ENCODE results near the gene TUBB.

DNA sequence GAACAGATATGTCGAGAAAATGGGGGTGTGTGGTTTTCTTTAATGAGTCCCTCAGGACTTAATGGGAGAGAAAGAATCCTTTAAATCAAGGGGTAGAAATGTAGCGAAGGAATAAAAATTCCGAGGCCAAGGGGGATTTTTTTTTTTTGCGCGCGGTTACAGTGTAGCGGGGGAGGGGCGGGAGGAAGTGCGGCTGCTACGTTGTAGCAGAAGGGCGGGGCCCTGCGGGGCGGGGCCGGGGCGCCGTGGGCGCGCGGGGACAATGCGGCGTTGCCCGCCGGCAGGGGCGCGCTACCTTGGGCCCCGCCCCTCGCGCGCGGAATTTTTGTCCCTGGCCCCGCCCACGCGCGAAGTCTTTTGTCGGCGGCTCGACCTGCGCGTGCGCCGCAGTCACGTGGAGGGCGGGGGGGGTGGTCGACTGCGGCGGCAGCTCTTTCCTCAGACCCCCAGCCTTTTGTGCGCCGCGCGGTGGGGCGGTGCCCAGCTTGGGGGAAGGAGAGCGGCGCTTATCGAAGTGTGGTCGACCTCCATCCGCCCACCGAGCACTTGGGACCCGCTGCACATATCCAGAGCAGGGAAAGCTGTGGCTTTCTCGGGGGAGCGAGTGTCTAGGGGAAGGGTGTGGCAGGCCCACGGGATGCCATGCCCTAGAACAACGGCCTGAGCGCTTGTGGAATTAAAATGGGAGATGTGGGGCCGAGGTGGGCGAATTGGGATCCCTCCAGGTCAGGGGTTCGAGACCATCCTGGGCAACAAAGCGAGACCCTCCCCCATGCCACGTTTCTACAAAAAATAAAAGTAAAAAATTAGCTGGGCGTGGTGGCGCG lies 1.3 kb downstream of the TUBB start:
- TF ChIP-seq CTCF (IDR thresholded peaks at IDR 0.05) (no peak; the same call in 2 of the 3 replicates), MAX (IDR thresholded peaks at IDR 0.05) (peak; percentile 69; the same call in 1 of the 2 replicates), EP300 (IDR thresholded peaks at IDR 0.05) (no peak), JUNB (IDR thresholded peaks at IDR 0.05) (no peak), MAZ (IDR thresholded peaks at IDR 0.05; ENCODE audit: borderline replicate concordance, low read depth, low read length) (no peak), ELK1 (IDR thresholded peaks at IDR 0.05; ENCODE audit: low read depth, low read length) (no peak), REST (IDR thresholded peaks at IDR 0.05) (no peak), GATA3 (IDR thresholded peaks at IDR 0.05; ENCODE audit: borderline replicate concordance) (no peak), BHLHE40 (IDR thresholded peaks at IDR 0.05; ENCODE audit: low read depth, low read length) (peak; percentile 45), POLR2A (IDR thresholded peaks at IDR 0.05; ENCODE audit: low read length) (no peak; the same call in 1 of the 2 replicates)
- TF ChIP-seq, protein P1, sequence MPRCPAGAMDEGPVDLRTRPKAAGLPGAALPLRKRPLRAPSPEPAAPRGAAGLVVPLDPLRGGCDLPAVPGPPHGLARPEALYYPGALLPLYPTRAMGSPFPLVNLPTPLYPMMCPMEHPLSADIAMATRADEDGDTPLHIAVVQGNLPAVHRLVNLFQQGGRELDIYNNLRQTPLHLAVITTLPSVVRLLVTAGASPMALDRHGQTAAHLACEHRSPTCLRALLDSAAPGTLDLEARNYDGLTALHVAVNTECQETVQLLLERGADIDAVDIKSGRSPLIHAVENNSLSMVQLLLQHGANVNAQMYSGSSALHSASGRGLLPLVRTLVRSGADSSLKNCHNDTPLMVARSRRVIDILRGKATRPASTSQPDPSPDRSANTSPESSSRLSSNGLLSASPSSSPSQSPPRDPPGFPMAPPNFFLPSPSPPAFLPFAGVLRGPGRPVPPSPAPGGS (IDR thresholded peaks at IDR 0.05), result no peak
- TF ChIP-seq, protein P2, sequence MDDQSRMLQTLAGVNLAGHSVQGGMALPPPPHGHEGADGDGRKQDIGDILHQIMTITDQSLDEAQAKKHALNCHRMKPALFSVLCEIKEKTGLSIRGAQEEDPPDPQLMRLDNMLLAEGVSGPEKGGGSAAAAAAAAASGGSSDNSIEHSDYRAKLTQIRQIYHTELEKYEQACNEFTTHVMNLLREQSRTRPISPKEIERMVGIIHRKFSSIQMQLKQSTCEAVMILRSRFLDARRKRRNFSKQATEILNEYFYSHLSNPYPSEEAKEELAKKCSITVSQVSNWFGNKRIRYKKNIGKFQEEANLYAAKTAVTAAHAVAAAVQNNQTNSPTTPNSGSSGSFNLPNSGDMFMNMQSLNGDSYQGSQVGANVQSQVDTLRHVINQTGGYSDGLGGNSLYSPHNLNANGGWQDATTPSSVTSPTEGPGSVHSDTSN (IDR thresholded peaks at IDR 0.05), result no peak; the same call in 1 of the 2 replicates

Measured in A549 (cell line).